IPS DF 6.9 (cell line): ENCODE measurements around the gene KCNMB2.

Experiments used
- DNase-seq: peaks from one replicate; pipeline ENCODE4 v3.0.0-alpha.2; 2013; ENCODE audit warnings: low read depth, low spot score
- H3K27ac ChIP-seq: one replicate; pipeline ENCODE4 v1.5.1; 2013; ENCODE audit warnings: low read length, control low read depth
- H3K27me3 ChIP-seq: 2 replicates; pipeline ENCODE4 v1.6.1; 2013; ENCODE audit warnings: mild to moderate bottlenecking, low read length; ENCODE audit not compliant: control insufficient read depth, insufficient read depth
- H3K36me3 ChIP-seq: 2 replicates; pipeline ENCODE4 v1.6.1; 2013; ENCODE audit warnings: low read length; ENCODE audit not compliant: control insufficient read depth, insufficient read depth
- H3K4me1 ChIP-seq: 2 replicates; pipeline ENCODE4 v1.6.1; 2013; ENCODE audit warnings: low read length; ENCODE audit not compliant: control insufficient read depth, insufficient read depth
- H3K4me3 ChIP-seq: 2 replicates; pipeline ENCODE4 v1.5.1; 2013; ENCODE audit warnings: mild to moderate bottlenecking, low read length
- H3K9me3 ChIP-seq: 2 replicates; pipeline ENCODE4 v1.6.1; 2013; ENCODE audit warnings: low read length, inconsistent platforms; ENCODE audit not compliant: control insufficient read depth, insufficient read depth
- WGBS: extraction: QIAGEN DNeasy Blood & Tissue Kit; methylation state at CpG from one replicate; pipeline ENCODE4 v1.1.7; 2013; ENCODE audit warnings: mixed read lengths, missing lambda C conversion rate; ENCODE audit not compliant: insufficient read length, insufficient coverage; 5-methylcytosine and 5-hydroxymethylcytosine counted together

KCNMB2 gene

GRCh38 chr3:178771511-178771910, 235.3 kb downstream of the KCNMB2 start:
- no peaks in the 10 kb centered on the region for H3K36me3 ChIP-seq
- H3K27ac ChIP-seq: no peak overlapping the region
- H3K4me3 ChIP-seq: no peak overlapping the region
- H3K27me3 ChIP-seq: no peaks in the 10 kb centered on the region
- DNase-seq: no peak
- H3K9me3 ChIP-seq: no peaks in the 10 kb centered on the region
- WGBS: no CpG with 5 or more reads among the region's 3 CpGs
- no peaks in the 10 kb centered on the region for H3K4me1 ChIP-seq

GRCh38 chr3:178772746-178773145, 236.5 kb downstream of the KCNMB2 start:
- DNase-seq: no peak
- H3K4me1 ChIP-seq: no peaks in the 10 kb centered on the region
- no peaks in the 10 kb centered on the region for H3K9me3 ChIP-seq
- H3K27ac ChIP-seq: no peak overlapping the region
- H3K4me3 ChIP-seq: no peak overlapping the region
- H3K36me3 ChIP-seq: no peaks in the 10 kb centered on the region
- WGBS: no CpG with 5 or more reads among the region's 4 CpGs
- H3K27me3 ChIP-seq: no peaks in the 10 kb centered on the region

- Histone ChIP-seq H3K27me3 (no peaks in the 10 kb centered on the region), H3K4me1 (no peaks in the 10 kb centered on the region), H3K9me3 (no peaks in the 10 kb centered on the region), H3K4me3 (no peak overlapping the region), H3K36me3 (no peaks in the 10 kb centered on the region), H3K27ac (no peak overlapping the region)
- no CpG with 5 or more reads among the region's 1 CpG for WGBS
- no peak for DNase-seq
Observed at GRCh38 chr3:178773358-178773757, 237.1 kb downstream of the KCNMB2 start.

GRCh38 chr3:178777718-178778411, 241.6 kb downstream of the KCNMB2 start:
- Histone ChIP-seq H3K9me3 (no peaks in the 10 kb centered on the region), H3K27me3 (no peaks in the 10 kb centered on the region), H3K4me1 (no peaks in the 10 kb centered on the region), H3K36me3 (no peaks in the 10 kb centered on the region), H3K4me3 (no peak overlapping the region), H3K27ac (no peak overlapping the region)
- WGBS: no CpG with 5 or more reads among the region's 4 CpGs
- DNase-seq: no peak

GRCh38 chr3:178778589-178778988, 242.4 kb downstream of the KCNMB2 start:
- no CpG with 5 or more reads among the region's 4 CpGs for WGBS
- Histone ChIP-seq H3K4me3 (no peak overlapping the region), H3K9me3 (no peaks in the 10 kb centered on the region), H3K27ac (no peak overlapping the region), H3K36me3 (no peaks in the 10 kb centered on the region), H3K4me1 (no peaks in the 10 kb centered on the region), H3K27me3 (no peaks in the 10 kb centered on the region)
- no peak for DNase-seq

GRCh38 chr3:178785961-178786360, 249.7 kb downstream of the KCNMB2 start:
- H3K36me3 ChIP-seq: no peaks in the 10 kb centered on the region
- DNase-seq: no peak
- no peaks in the 10 kb centered on the region for H3K27me3 ChIP-seq
- no peaks in the 10 kb centered on the region for H3K9me3 ChIP-seq
- H3K4me1 ChIP-seq: no peaks in the 10 kb centered on the region
- no peak overlapping the region for H3K27ac ChIP-seq
- H3K4me3 ChIP-seq: no peak overlapping the region

GRCh38 chr3:178787960-178788359, 251.7 kb downstream of the KCNMB2 start:
- no CpG with 5 or more reads among the region's 1 CpG for WGBS
- Histone ChIP-seq H3K9me3 (no peaks in the 10 kb centered on the region), H3K27me3 (no peaks in the 10 kb centered on the region), H3K4me1 (no peaks in the 10 kb centered on the region), H3K27ac (no peak overlapping the region), H3K36me3 (no peaks in the 10 kb centered on the region), H3K4me3 (no peak overlapping the region)
- DNase-seq: no peak

- H3K27ac ChIP-seq: no peak overlapping the region
- no peak for DNase-seq
- H3K9me3 ChIP-seq: no peaks in the 10 kb centered on the region
- H3K27me3 ChIP-seq: no peaks in the 10 kb centered on the region
- H3K4me3 ChIP-seq: no peak overlapping the region
- H3K36me3 ChIP-seq: no peaks in the 10 kb centered on the region
- H3K4me1 ChIP-seq: no peaks in the 10 kb centered on the region
Observed at GRCh38 chr3:178794711-178795110, 258.5 kb downstream of the KCNMB2 start.

GRCh38 chr3:178795349-178795748, 259.1 kb downstream of the KCNMB2 start:
- Histone ChIP-seq H3K27ac (no peak overlapping the region), H3K27me3 (no peaks in the 10 kb centered on the region), H3K36me3 (no peaks in the 10 kb centered on the region), H3K4me3 (no peak overlapping the region), H3K9me3 (no peaks in the 10 kb centered on the region), H3K4me1 (no peaks in the 10 kb centered on the region)
- WGBS: no CpG with 5 or more reads among the region's 2 CpGs
- DNase-seq: no peak

- H3K4me1 ChIP-seq: no peaks in the 10 kb centered on the region
- no peaks in the 10 kb centered on the region for H3K36me3 ChIP-seq
- H3K27me3 ChIP-seq: no peaks in the 10 kb centered on the region
- no peak overlapping the region for H3K4me3 ChIP-seq
- no peaks in the 10 kb centered on the region for H3K9me3 ChIP-seq
- DNase-seq: no peak
- H3K27ac ChIP-seq: no peak overlapping the region
- whole genome bisulfite sequencing: no CpG with 5 or more reads among the region's 3 CpGs
Observed at GRCh38 chr3:178802259-178802658, 266.0 kb downstream of the KCNMB2 start.

- Histone ChIP-seq H3K27me3 (no peaks in the 10 kb centered on the region), H3K9me3 (no peaks in the 10 kb centered on the region), H3K4me1 (no peaks in the 10 kb centered on the region), H3K4me3 (no peak overlapping the region), H3K36me3 (no peaks in the 10 kb centered on the region), H3K27ac (no peak overlapping the region)
- no CpG with 5 or more reads among the region's 3 CpGs for WGBS
- DNase-seq: no peak
Observed at GRCh38 chr3:178802993-178803693, 266.9 kb downstream of the KCNMB2 start.
